Measurements from ENCODE around the gene WIPF3.
"Not testable (repeated sequence)": the region's sequence is repeated elsewhere in the genome, so short reads cannot be mapped to it uniquely, and the experiment has no call there.

WIPF3 gene

GRCh38 chr7:29953726-29954347, 147.5 kb downstream of the WIPF3 start:
- Histone ChIP-seq H3K27me3 (ENCODE audit: control insufficient read depth in 1 of 2, insufficient read depth in 2 of 2, low read length in 2 of 2) (no peaks in the 10 kb centered on the region), H3K9me3 (ENCODE audit: control insufficient read depth in 2 of 2, low read length in 2 of 2) (no peaks in the 10 kb centered on the region), H3K4me3 (ENCODE audit: low read length in 2 of 2) (no peak overlapping the region), H3K36me3 (ENCODE audit: control insufficient read depth in 2 of 2, insufficient read depth in 2 of 2, low read length in 2 of 2) (peaks cover 21 to 29% of the 10 kb centered on the region in 2 donors), H3K27ac (ENCODE audit: low read length) (no peak overlapping the region), H3K9ac (ENCODE audit: low read length in 2 of 2) (no peak overlapping the region), H3K4me1 (ENCODE audit: control insufficient read depth, insufficient read depth, low read length) (peaks cover 12% of the 10 kb centered on the region)

- H3K9me3 ChIP-seq (ENCODE audit: control insufficient read depth in 2 of 2, low read length in 2 of 2): no peaks in the 10 kb centered on the region
- peaks cover 19 to 26% of the 10 kb centered on the region in 2 donors for H3K36me3 ChIP-seq (ENCODE audit: control insufficient read depth in 2 of 2, insufficient read depth in 2 of 2, low read length in 2 of 2)
- H3K9ac ChIP-seq (ENCODE audit: low read length in 2 of 2): no peak overlapping the region
- no peaks in the 10 kb centered on the region for H3K27me3 ChIP-seq (ENCODE audit: control insufficient read depth in 1 of 2, insufficient read depth in 2 of 2, low read length in 2 of 2)
- H3K4me3 ChIP-seq (ENCODE audit: low read length in 2 of 2): no peak overlapping the region
- no peak overlapping the region for H3K27ac ChIP-seq (ENCODE audit: low read length)
- peaks cover 12% of the 10 kb centered on the region for H3K4me1 ChIP-seq (ENCODE audit: control insufficient read depth, insufficient read depth, low read length)
These were observed 148.9 kb downstream of the WIPF3 start for GRCh38 chr7:29955075-29955792.

- H3K27ac ChIP-seq (ENCODE audit: low read length): no peak overlapping the region
- no peaks in the 10 kb centered on the region for H3K27me3 ChIP-seq (ENCODE audit: control insufficient read depth in 1 of 2, insufficient read depth in 2 of 2, low read length in 2 of 2)
- H3K9me3 ChIP-seq (ENCODE audit: control insufficient read depth in 2 of 2, low read length in 2 of 2): no peaks in the 10 kb centered on the region
- H3K9ac ChIP-seq (ENCODE audit: low read length in 2 of 2): no peak overlapping the region
- no peak overlapping the region for H3K4me3 ChIP-seq (ENCODE audit: low read length in 2 of 2)
- peaks cover 12% of the 10 kb centered on the region for H3K4me1 ChIP-seq (ENCODE audit: control insufficient read depth, insufficient read depth, low read length)
- H3K36me3 ChIP-seq (ENCODE audit: control insufficient read depth in 2 of 2, insufficient read depth in 2 of 2, low read length in 2 of 2): peaks cover 19 to 22% of the 10 kb centered on the region in 2 donors
These were observed 149.6 kb downstream of the WIPF3 start for GRCh38 chr7:29955799-29956486.

GRCh38 chr7:29956487-29956836, 150.2 kb downstream of the WIPF3 start:
- no peak overlapping the region for H3K4me3 ChIP-seq (ENCODE audit: low read length in 2 of 2)
- no peak overlapping the region for H3K9ac ChIP-seq (ENCODE audit: low read length in 2 of 2)
- H3K9me3 ChIP-seq (ENCODE audit: control insufficient read depth in 2 of 2, low read length in 2 of 2): no peaks in the 10 kb centered on the region
- peaks cover 12% of the 10 kb centered on the region for H3K4me1 ChIP-seq (ENCODE audit: control insufficient read depth, insufficient read depth, low read length)
- peaks cover 17% of the 10 kb centered on the region in 2 donors for H3K36me3 ChIP-seq (ENCODE audit: control insufficient read depth in 2 of 2, insufficient read depth in 2 of 2, low read length in 2 of 2)
- H3K27ac ChIP-seq (ENCODE audit: low read length): no peak overlapping the region
- H3K27me3 ChIP-seq (ENCODE audit: control insufficient read depth in 1 of 2, insufficient read depth in 2 of 2, low read length in 2 of 2): no peaks in the 10 kb centered on the region

- H3K27ac ChIP-seq (ENCODE audit: low read length): no peak overlapping the region
- H3K4me3 ChIP-seq (ENCODE audit: low read length in 2 of 2): no peak overlapping the region
- H3K36me3 ChIP-seq (ENCODE audit: control insufficient read depth in 2 of 2, insufficient read depth in 2 of 2, low read length in 2 of 2): peaks cover 11 to 12% of the 10 kb centered on the region in 2 donors
- peaks cover 12% of the 10 kb centered on the region for H3K4me1 ChIP-seq (ENCODE audit: control insufficient read depth, insufficient read depth, low read length)
- H3K27me3 ChIP-seq (ENCODE audit: control insufficient read depth in 1 of 2, insufficient read depth in 2 of 2, low read length in 2 of 2): no peaks in the 10 kb centered on the region
- no peak overlapping the region for H3K9ac ChIP-seq (ENCODE audit: low read length in 2 of 2)
- H3K9me3 ChIP-seq (ENCODE audit: control insufficient read depth in 2 of 2, low read length in 2 of 2): no peaks in the 10 kb centered on the region
These were observed 151.4 kb downstream of the WIPF3 start for GRCh38 chr7:29957521-29958310.

- Histone ChIP-seq H3K4me3 (ENCODE audit: low read length in 2 of 2) (no peak overlapping the region), H3K4me1 (ENCODE audit: control insufficient read depth, insufficient read depth, low read length) (peaks cover 12% of the 10 kb centered on the region), H3K9ac (ENCODE audit: low read length in 2 of 2) (no peak overlapping the region), H3K27me3 (ENCODE audit: control insufficient read depth in 1 of 2, insufficient read depth in 2 of 2, low read length in 2 of 2) (no peaks in the 10 kb centered on the region), H3K9me3 (ENCODE audit: control insufficient read depth in 2 of 2, low read length in 2 of 2) (no peaks in the 10 kb centered on the region), H3K36me3 (ENCODE audit: control insufficient read depth in 2 of 2, insufficient read depth in 2 of 2, low read length in 2 of 2) (peaks cover 6 to 9% of the 10 kb centered on the region in 2 donors), H3K27ac (ENCODE audit: low read length) (no peak overlapping the region)
These were observed 152.5 kb downstream of the WIPF3 start for GRCh38 chr7:29958667-29959358.

- not testable (repeated sequence) for H3K27me3 ChIP-seq (ENCODE audit: control insufficient read depth in 1 of 2, insufficient read depth in 2 of 2, low read length in 2 of 2); H3K4me3 ChIP-seq (ENCODE audit: low read length in 2 of 2); H3K27ac ChIP-seq (ENCODE audit: low read length); H3K36me3 ChIP-seq (ENCODE audit: control insufficient read depth in 2 of 2, insufficient read depth in 2 of 2, low read length in 2 of 2); H3K9ac ChIP-seq (ENCODE audit: low read length in 2 of 2); H3K9me3 ChIP-seq (ENCODE audit: control insufficient read depth in 2 of 2, low read length in 2 of 2); H3K4me1 ChIP-seq (ENCODE audit: control insufficient read depth, insufficient read depth, low read length)
These were observed 155.3 kb downstream of the WIPF3 start for GRCh38 chr7:29961611-29962010.

GRCh38 chr7:29962035-29962434, 155.7 kb downstream of the WIPF3 start:
- Histone ChIP-seq H3K36me3 (ENCODE audit: control insufficient read depth in 2 of 2, insufficient read depth in 2 of 2, low read length in 2 of 2) (peaks cover 0 to 4% of the 10 kb centered on the region in 2 donors), H3K9me3 (ENCODE audit: control insufficient read depth in 2 of 2, low read length in 2 of 2) (no peaks in the 10 kb centered on the region), H3K27ac (ENCODE audit: low read length) (no peak overlapping the region), H3K4me1 (ENCODE audit: control insufficient read depth, insufficient read depth, low read length) (peaks cover 7% of the 10 kb centered on the region), H3K27me3 (ENCODE audit: control insufficient read depth in 1 of 2, insufficient read depth in 2 of 2, low read length in 2 of 2) (no peaks in the 10 kb centered on the region), H3K9ac (ENCODE audit: low read length in 2 of 2) (no peak overlapping the region), H3K4me3 (ENCODE audit: low read length in 2 of 2) (no peak overlapping the region)

GRCh38 chr7:29965030-29965429, 158.7 kb downstream of the WIPF3 start:
- H3K4me1 ChIP-seq (ENCODE audit: control insufficient read depth, insufficient read depth, low read length): peaks cover 2% of the 10 kb centered on the region
- peaks cover 2 to 4% of the 10 kb centered on the region in 2 donors for H3K36me3 ChIP-seq (ENCODE audit: control insufficient read depth in 2 of 2, insufficient read depth in 2 of 2, low read length in 2 of 2)
- H3K9me3 ChIP-seq (ENCODE audit: control insufficient read depth in 2 of 2, low read length in 2 of 2): no peaks in the 10 kb centered on the region
- H3K9ac ChIP-seq (ENCODE audit: low read length in 2 of 2): no peak overlapping the region
- H3K27me3 ChIP-seq (ENCODE audit: control insufficient read depth in 1 of 2, insufficient read depth in 2 of 2, low read length in 2 of 2): no peaks in the 10 kb centered on the region
- H3K27ac ChIP-seq (ENCODE audit: low read length): no peak overlapping the region
- no peak overlapping the region for H3K4me3 ChIP-seq (ENCODE audit: low read length in 2 of 2)
